ENCODE results near the gene RNF224. TPM values are rescaled to one million over a fixed set of nuclear protein-coding genes. Genes with fewer than 3 reads are reported as not detected.

The RNF224 gene
- total and polyA plus RNA-seq, 12 donors = 0.14 TPM; not detected in 11

- DNase-seq (peak in 1 of 2 donors; percentile 45), ATAC-seq (peak; percentile 1 to 12 (median 3))
- H3K9me3 ChIP-seq = no peaks in the 10 kb centered on the region
- H3K36me3 ChIP-seq = no peaks in the 10 kb centered on the region
- peak in 1 of 9 donors; percentile 5 for TF ChIP-seq CTCF (IDR thresholded peaks at IDR 0.05)
- intact Hi-C loops (cut with DNase I) = loop anchor here in 7 of 10 donors (1.0 to 5.0 kb wide), 5 partner anchors 18 to 35 kb away; partner anchors contain the start of genes ANAPC2 (in 6 of the 7), SSNA1 (in 6 of the 7), TPRN (in 1 of the 7) and TUBB4B (in 1 of the 7)
- H3K27me3 ChIP-seq = peaks cover 0 to 5% (median 0%) of the 10 kb centered on the region in 7 donors
- peak within 1 kb of the TSS; percentile 70 to 96 (median 92) for H3K27ac ChIP-seq
- WGBS, 2 donors = 5% methylated on average over 57 to 81 of the region's 88 CpGs
- H3K4me1 ChIP-seq = peaks cover 17 to 52% (median 37%) of the 10 kb centered on the region in 9 donors
- peak within 1 kb of the TSS; percentile 44 to 94 (median 71) for H3K4me3 ChIP-seq
Observed at GRCh38 chr9:137222190-137223077, 4.9 kb upstream of the RNF224 start, which contains the start of gene RNF208. Gene RNF208, minus strand, starts transcription at chr9:137222240. Its CDS starts 1,028 bp downstream, at chr9:137221212.

- peaks cover 0 to 8% (median 4%) of the 10 kb centered on the region in 7 donors for H3K27me3 ChIP-seq
- peak overlapping the region; percentile 70 to 96 (median 92) for H3K27ac ChIP-seq
- no peaks in the 10 kb centered on the region for H3K36me3 ChIP-seq
- intact Hi-C loops (cut with DNase I) = loop anchor here in 7 of 10 donors (1.0 to 5.0 kb wide), 5 partner anchors 17 to 36 kb away; partner anchors contain the start of genes ANAPC2 (in 6 of the 7), SSNA1 (in 6 of the 7), TPRN (in 1 of the 7) and TUBB4B (in 1 of the 7)
- peak overlapping the region; percentile 64 to 94 (median 76) for H3K4me3 ChIP-seq
- peaks cover 14 to 46% (median 32%) of the 10 kb centered on the region in 9 donors for H3K4me1 ChIP-seq
- H3K9me3 ChIP-seq = no peaks in the 10 kb centered on the region
- WGBS, 2 donors = 1% methylated on average over 63 of the region's 63 CpGs
- ATAC-seq (peak; percentile 90 to 97 (median 95)), DNase-seq (peak; percentile 96 to 98)
- TF ChIP-seq CTCF (IDR thresholded peaks at IDR 0.05) = no peak
Observed at GRCh38 chr9:137223078-137223970, 4.0 kb upstream of the RNF224 start.

- DNase-seq (no peak), ATAC-seq (no peak)
- Histone ChIP-seq H3K27me3 (peaks cover 4 to 26% (median 21%) of the 10 kb centered on the region in 7 donors), H3K36me3 (no peaks in the 10 kb centered on the region), H3K9me3 (no peaks in the 10 kb centered on the region), H3K27ac (peak within 1 kb of the TSS in 9 of 10 donors; percentile 89 to 96 (median 92)), H3K4me3 (peak within 1 kb of the TSS; percentile 64 to 94 (median 76)), H3K4me1 (peaks cover 7 to 34% (median 24%) of the 10 kb centered on the region in 9 donors)
- no peak for TF ChIP-seq CTCF (IDR thresholded peaks at IDR 0.05)
- intact Hi-C loops (cut with DNase I) = loop anchor here in 7 of 10 donors (2.0 to 5.0 kb wide), 5 partner anchors 33 to 108 kb away; partner anchors contain the start of genes ANAPC2 (in 4 of the 7) and SSNA1 (in 4 of the 7)
- 52 to 57% methylated on average over 22 to 23 of the region's 23 CpGs for WGBS, 2 donors
Observed at GRCh38 chr9:137224830-137225694, 2.2 kb upstream of the RNF224 start, which contains the start of gene CYSRT1. Gene CYSRT1, plus strand, starts transcription at chr9:137225174. Its CDS starts 448 bp downstream, at chr9:137225622.

Data from heart right ventricle (tissue), 16 donors.